ENCODE measurements around the gene CREB3L2. TPM values are rescaled to one million over a fixed set of nuclear protein-coding genes. Genes with fewer than 3 reads are reported as not detected.
"Not testable (repeated sequence)": the region's sequence is repeated elsewhere in the genome, so short reads cannot be mapped to it uniquely, and the experiment has no call there.

The CREB3L2 gene
- total and polyA plus RNA-seq, 2 of the 8 experiments (the other 6 are each of a cell fraction or from before 2014, with no cell fraction given): 14.4 to 48.3 TPM

DNA sequence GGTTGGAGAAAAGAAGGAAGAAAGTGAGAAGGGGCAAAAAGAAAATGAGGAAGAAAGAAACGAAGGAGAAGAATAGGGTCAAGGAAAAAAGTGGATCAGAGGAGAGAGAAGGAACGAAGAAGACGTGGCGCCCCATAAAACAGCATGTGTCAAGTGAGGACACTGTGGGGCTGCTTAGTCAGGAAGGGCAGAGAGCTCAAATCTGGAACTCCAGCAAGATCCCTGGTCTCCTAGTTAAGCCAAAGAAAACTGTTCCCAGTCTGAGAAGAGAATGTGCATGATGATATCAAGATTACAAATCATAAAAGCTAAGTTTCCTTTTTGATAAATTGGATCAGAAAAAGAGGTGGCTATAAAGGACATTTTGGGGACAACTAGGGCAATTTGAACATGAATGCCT lies 33.0 kb downstream of the CREB3L2 start (continued):
- TF ChIP-seq, protein P1, sequence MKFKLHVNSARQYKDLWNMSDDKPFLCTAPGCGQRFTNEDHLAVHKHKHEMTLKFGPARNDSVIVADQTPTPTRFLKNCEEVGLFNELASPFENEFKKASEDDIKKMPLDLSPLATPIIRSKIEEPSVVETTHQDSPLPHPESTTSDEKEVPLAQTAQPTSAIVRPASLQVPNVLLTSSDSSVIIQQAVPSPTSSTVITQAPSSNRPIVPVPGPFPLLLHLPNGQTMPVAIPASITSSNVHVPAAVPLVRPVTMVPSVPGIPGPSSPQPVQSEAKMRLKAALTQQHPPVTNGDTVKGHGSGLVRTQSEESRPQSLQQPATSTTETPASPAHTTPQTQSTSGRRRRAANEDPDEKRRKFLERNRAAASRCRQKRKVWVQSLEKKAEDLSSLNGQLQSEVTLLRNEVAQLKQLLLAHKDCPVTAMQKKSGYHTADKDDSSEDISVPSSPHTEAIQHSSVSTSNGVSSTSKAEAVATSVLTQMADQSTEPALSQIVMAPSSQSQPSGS (IDR thresholded peaks at IDR 0.05; ENCODE audit: low read length): no peak

DNA sequence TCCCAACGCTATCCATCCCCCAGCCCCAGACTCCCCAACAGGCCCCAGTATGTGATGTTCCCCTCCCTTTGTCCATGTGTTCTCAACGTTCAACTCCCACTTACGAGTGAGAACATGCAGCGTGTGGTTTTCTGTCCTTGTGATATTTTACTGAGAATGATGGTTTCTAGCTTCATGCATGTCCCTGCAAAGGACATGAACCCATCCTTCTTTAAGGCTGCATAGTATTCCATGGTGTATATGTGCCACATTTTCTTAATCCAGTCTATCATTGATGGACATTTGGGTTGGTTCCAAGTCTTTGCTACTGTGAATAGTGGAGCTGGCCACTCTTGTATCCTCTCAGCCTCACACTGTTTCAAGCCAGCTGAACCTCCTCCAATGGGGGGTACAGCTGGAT lies 33.5 kb downstream of the CREB3L2 start:
- not testable (repeated sequence) for H2BK12ac ChIP-seq (ENCODE audit: low read depth, low read length)

More for the DNA sequence above, 33.5 kb downstream of the CREB3L2 start:
- H2BK15ac ChIP-seq (ENCODE audit: low read length); H3K9me3 ChIP-seq (ENCODE audit: insufficient read depth in 2 of 2, low read depth in 1 of 2, low read length in 1 of 2); H3K36me3 ChIP-seq (ENCODE audit: control insufficient read depth in 2 of 4, insufficient read depth in 4 of 4, low read length in 3 of 4); H2AFZ ChIP-seq (ENCODE audit: low read length); FAIRE-seq; H3K23me2 ChIP-seq (ENCODE audit: low read depth, low read length); H3K4me3 ChIP-seq (ENCODE audit: extremely low read depth in 1 of 4, insufficient read depth in 2 of 4, low read depth in 3 of 4, low read length in 4 of 4); H3K27ac ChIP-seq (ENCODE audit: low read depth, low read length); H2AK5ac ChIP-seq (ENCODE audit: low read depth, low read length); H4K8ac ChIP-seq (ENCODE audit: extremely low read depth, insufficient read depth, low read length); H3K27me3 ChIP-seq (replicated peaks in 1 of 4; ENCODE audit: control insufficient read depth in 3 of 4, extremely low read depth in 1 of 4, insufficient read depth in 3 of 4, low read length in 3 of 4); H3K23ac ChIP-seq (ENCODE audit: insufficient read length); H2BK5ac ChIP-seq (ENCODE audit: low read depth, low read length); H3K4ac ChIP-seq (replicated peaks; ENCODE audit: insufficient read length, low read depth, low read length); H3K79me1 ChIP-seq (ENCODE audit: low read depth, low read length); H3K18ac ChIP-seq (ENCODE audit: extremely low read depth, low read length); H2BK20ac ChIP-seq (ENCODE audit: low read length); H3K9ac ChIP-seq (replicated peaks in 1 of 4; ENCODE audit: extremely low read depth in 1 of 4, low read depth in 3 of 4, low read length in 3 of 4); H2BK120ac ChIP-seq (replicated peaks; ENCODE audit: low read depth, low read length); H3K56ac ChIP-seq (replicated peaks; ENCODE audit: insufficient read length, low read depth, low read length); DNase-seq (ENCODE audit: low read depth in 1 of 2, low spot score in 2 of 2); H4K20me1 ChIP-seq (replicated peaks in 1 of 2; ENCODE audit: control insufficient read depth in 1 of 2, insufficient read depth in 2 of 2, low read length in 2 of 2); H4K5ac ChIP-seq (ENCODE audit: insufficient read length, low read depth, low read length); H4K91ac ChIP-seq (replicated peaks; ENCODE audit: insufficient read length, low read length); H3K4me2 ChIP-seq (ENCODE audit: insufficient read depth in 1 of 2, low read depth in 2 of 2, low read length in 2 of 2); H3K14ac ChIP-seq (ENCODE audit: insufficient read length); H3K4me1 ChIP-seq (replicated peaks in 1 of 4; ENCODE audit: control insufficient read depth in 3 of 4, insufficient read depth in 4 of 4, low read length in 3 of 4): not testable (repeated sequence)
- ChIA-PET POLR2A (ENCODE audit: partially characterized antibody) (interaction anchor here (1.3 kb wide), 1 partner anchor 34 kb away, joined by 3 read pairs; the partner anchor contains the start of gene CREB3L2), CTCF (ENCODE audit: partially characterized antibody) (interaction anchor here (0.6 to 1.6 kb wide), 6 partner anchors 10 to 205 kb away, joined by 3 to 5 read pairs (median 4); partner anchors contain the start of gene CREB3L2)
- WGBS, 2 experiments (ENCODE audit: extremely low coverage in 1 of 2, insufficient coverage in 1 of 2, insufficient read length in 1 of 2, insufficient replicate concordance in 2 of 2, low coverage in 1 of 2, low lambda C conversion rate in 2 of 2, missing lambda C conversion rate in 1 of 2): 94% methylated on average over 4 of the region's 4 CpGs; no CpG with 5 or more reads in 1 of the 2 experiments
- peaks cover 0 to 46% of the 10 kb centered on the region in 2 experiments; a peak in 2 of 4 replicates for H3K79me2 ChIP-seq (ENCODE audit: control insufficient read depth in 1 of 2, insufficient read depth in 2 of 2, low read length in 2 of 2)
